Measurements from ENCODE around the gene ITGB7. TPM values are rescaled to one million over a fixed set of nuclear protein-coding genes. Genes with fewer than 3 reads are reported as not detected.
A peak's percentile ranks its signal among the peaks of the same experiment; 100 is the strongest.

The ITGB7 gene
- total RNA-seq, result 297 TPM
- 100 to 1,000 TPM; 279 to 382 (median 330) TPM for polyA plus RNA-seq

GRCh38 chr12:53207042-53207441, at the start of gene ITGB7:
Gene ITGB7 (minus strand): TSS chr12:53207251. CDS start chr12:53200443, 6,808 bp downstream.
- H3K9me3 ChIP-seq (ENCODE audit: control insufficient read depth in 2 of 2, low read length in 2 of 2), result no peaks in the 10 kb centered on the region
- Mint-ChIP-seq H3K27ac (peak within 1 kb of the TSS; percentile 90 to 99 (median 92)), H3K4me3 (peak within 1 kb of the TSS; percentile 88 to 97 (median 93)), H3K9me3 (no peaks in the 10 kb centered on the region), H3K27me3 (no peaks in the 10 kb centered on the region), H3K36me3 (peaks cover 12% of the 10 kb centered on the region), H3K4me1 (peaks cover 21 to 79% (median 51%) of the 10 kb centered on the region in 4 donors)
- DNase-seq, result peak; percentile 46 to 90 (median 68)
- peak within 1 kb of the TSS; percentile 95 for H3K4me3 ChIP-seq (ENCODE audit: low read depth, low read length)
- no peaks in the 10 kb centered on the region for H3K27me3 ChIP-seq (ENCODE audit: control insufficient read depth, insufficient read depth, low read length)
- H3K4me1 ChIP-seq (ENCODE audit: control insufficient read depth, insufficient read depth, low read length, poor library complexity, severe bottlenecking), result peaks cover 69% of the 10 kb centered on the region
- peaks cover 11% of the 10 kb centered on the region for H3K36me3 ChIP-seq (ENCODE audit: control insufficient read depth, insufficient read depth, low read length)
- H3K27ac ChIP-seq (ENCODE audit: insufficient read depth, low read length, poor library complexity, severe bottlenecking), result peak within 1 kb of the TSS; percentile 74
- ATAC-seq (ENCODE audit: low read depth in 2 of 2), result peak; percentile 81 to 82

- no peaks in the 10 kb centered on the region for H3K27me3 ChIP-seq (ENCODE audit: control insufficient read depth, insufficient read depth, low read length)
- peak overlapping the region in 2 of 3 donors; percentile 42 to 91 for H3K27ac Mint-ChIP-seq
- DNase-seq (peak in 1 of 3 donors; percentile 40), ATAC-seq (ENCODE audit: low read depth in 2 of 2) (peak in 1 of 2 donors; percentile 10)
- peak overlapping the region in 2 of 4 donors; percentile 29 to 53 for H3K4me3 Mint-ChIP-seq
- no peaks in the 10 kb centered on the region for H3K9me3 ChIP-seq (ENCODE audit: control insufficient read depth in 2 of 2, low read length in 2 of 2)
- H3K9me3 Mint-ChIP-seq, result no peaks in the 10 kb centered on the region
- H3K36me3 ChIP-seq (ENCODE audit: control insufficient read depth, insufficient read depth, low read length), result peaks cover 11% of the 10 kb centered on the region
- H3K27ac ChIP-seq (ENCODE audit: insufficient read depth, low read length, poor library complexity, severe bottlenecking), result no peak overlapping the region
- H3K27me3 Mint-ChIP-seq, result peaks cover 4% of the 10 kb centered on the region
- no peaks in the 10 kb centered on the region for H3K36me3 Mint-ChIP-seq
- no peak overlapping the region for H3K4me3 ChIP-seq (ENCODE audit: low read depth, low read length)
- H3K4me1 Mint-ChIP-seq, result peaks cover 0 to 50% (median 31%) of the 10 kb centered on the region in 4 donors
- peaks cover 38% of the 10 kb centered on the region for H3K4me1 ChIP-seq (ENCODE audit: control insufficient read depth, insufficient read depth, low read length, poor library complexity, severe bottlenecking)
Measured at GRCh38 chr12:53255996-53256395, 48.9 kb upstream of the ITGB7 start.

- H3K9me3 ChIP-seq (ENCODE audit: control insufficient read depth in 2 of 2, low read length in 2 of 2), result no peaks in the 10 kb centered on the region
- Mint-ChIP-seq H3K4me1 (peaks cover 0 to 51% (median 31%) of the 10 kb centered on the region in 4 donors), H3K9me3 (no peaks in the 10 kb centered on the region), H3K27me3 (peaks cover 4% of the 10 kb centered on the region), H3K4me3 (peak overlapping the region; percentile 13 to 81 (median 44)), H3K36me3 (no peaks in the 10 kb centered on the region), H3K27ac (peak overlapping the region in 2 of 3 donors; percentile 14 to 20)
- no peak overlapping the region for H3K4me3 ChIP-seq (ENCODE audit: low read depth, low read length)
- ATAC-seq (ENCODE audit: low read depth in 2 of 2) (no peak), DNase-seq (peak in 1 of 3 donors; percentile 57)
- peaks cover 40% of the 10 kb centered on the region for H3K4me1 ChIP-seq (ENCODE audit: control insufficient read depth, insufficient read depth, low read length, poor library complexity, severe bottlenecking)
- H3K27ac ChIP-seq (ENCODE audit: insufficient read depth, low read length, poor library complexity, severe bottlenecking), result no peak overlapping the region
- peaks cover 11% of the 10 kb centered on the region for H3K36me3 ChIP-seq (ENCODE audit: control insufficient read depth, insufficient read depth, low read length)
- H3K27me3 ChIP-seq (ENCODE audit: control insufficient read depth, insufficient read depth, low read length), result no peaks in the 10 kb centered on the region
Measured at GRCh38 chr12:53254816-53255545, 47.9 kb upstream of the ITGB7 start.

- peak overlapping the region; percentile 69 to 97 (median 95) for H3K27ac Mint-ChIP-seq
- H3K4me3 Mint-ChIP-seq, result peak overlapping the region; percentile 97 to 100 (median 98)
- DNase-seq (no peak), ATAC-seq (ENCODE audit: low read depth in 2 of 2) (no peak)
- H3K27ac ChIP-seq (ENCODE audit: insufficient read depth, low read length, poor library complexity, severe bottlenecking), result peak overlapping the region; percentile 83
- peaks cover 40% of the 10 kb centered on the region for H3K4me1 ChIP-seq (ENCODE audit: control insufficient read depth, insufficient read depth, low read length, poor library complexity, severe bottlenecking)
- peaks cover 11% of the 10 kb centered on the region for H3K36me3 ChIP-seq (ENCODE audit: control insufficient read depth, insufficient read depth, low read length)
- no peaks in the 10 kb centered on the region for H3K9me3 ChIP-seq (ENCODE audit: control insufficient read depth in 2 of 2, low read length in 2 of 2)
- peaks cover 0 to 51% (median 31%) of the 10 kb centered on the region in 4 donors for H3K4me1 Mint-ChIP-seq
- no peaks in the 10 kb centered on the region for H3K27me3 ChIP-seq (ENCODE audit: control insufficient read depth, insufficient read depth, low read length)
- H3K36me3 Mint-ChIP-seq, result no peaks in the 10 kb centered on the region
- no peaks in the 10 kb centered on the region for H3K9me3 Mint-ChIP-seq
- H3K4me3 ChIP-seq (ENCODE audit: low read depth, low read length), result peak overlapping the region; percentile 81
- peaks cover 4% of the 10 kb centered on the region for H3K27me3 Mint-ChIP-seq
Measured at GRCh38 chr12:53253298-53253697, 46.2 kb upstream of the ITGB7 start.

GRCh38 chr12:53252349-53252916, 45.4 kb upstream of the ITGB7 start:
- ATAC-seq (ENCODE audit: low read depth in 2 of 2), result no peak
- no peaks in the 10 kb centered on the region for H3K36me3 Mint-ChIP-seq
- Histone ChIP-seq H3K4me1 (ENCODE audit: control insufficient read depth, insufficient read depth, low read length, poor library complexity, severe bottlenecking) (peaks cover 40% of the 10 kb centered on the region), H3K27me3 (ENCODE audit: control insufficient read depth, insufficient read depth, low read length) (no peaks in the 10 kb centered on the region), H3K27ac (ENCODE audit: insufficient read depth, low read length, poor library complexity, severe bottlenecking) (peak overlapping the region; percentile 83), H3K9me3 (ENCODE audit: control insufficient read depth in 2 of 2, low read length in 2 of 2) (no peaks in the 10 kb centered on the region), H3K4me3 (ENCODE audit: low read depth, low read length) (peak overlapping the region; percentile 81), H3K36me3 (ENCODE audit: control insufficient read depth, insufficient read depth, low read length) (peaks cover 11% of the 10 kb centered on the region)
- peak overlapping the region; percentile 97 to 100 (median 98) for H3K4me3 Mint-ChIP-seq
- no peaks in the 10 kb centered on the region for H3K9me3 Mint-ChIP-seq
- H3K4me1 Mint-ChIP-seq, result peaks cover 0 to 51% (median 31%) of the 10 kb centered on the region in 4 donors
- H3K27me3 Mint-ChIP-seq, result peaks cover 4% of the 10 kb centered on the region
- peak overlapping the region; percentile 95 to 97 (median 95) for H3K27ac Mint-ChIP-seq
- no peak for DNase-seq

GRCh38 chr12:53251477-53252348, 44.7 kb upstream of the ITGB7 start:
- H3K9me3 Mint-ChIP-seq, result no peaks in the 10 kb centered on the region
- Histone ChIP-seq H3K9me3 (ENCODE audit: control insufficient read depth in 2 of 2, low read length in 2 of 2) (no peaks in the 10 kb centered on the region), H3K36me3 (ENCODE audit: control insufficient read depth, insufficient read depth, low read length) (peaks cover 11% of the 10 kb centered on the region), H3K4me3 (ENCODE audit: low read depth, low read length) (peak overlapping the region; percentile 81), H3K27ac (ENCODE audit: insufficient read depth, low read length, poor library complexity, severe bottlenecking) (peak overlapping the region; percentile 83), H3K4me1 (ENCODE audit: control insufficient read depth, insufficient read depth, low read length, poor library complexity, severe bottlenecking) (peaks cover 40% of the 10 kb centered on the region), H3K27me3 (ENCODE audit: control insufficient read depth, insufficient read depth, low read length) (no peaks in the 10 kb centered on the region)
- DNase-seq, result peak; percentile 68 to 79 (median 73)
- H3K4me1 Mint-ChIP-seq, result peaks cover 0 to 50% (median 31%) of the 10 kb centered on the region in 4 donors
- peak; percentile 82 to 83 for ATAC-seq (ENCODE audit: low read depth in 2 of 2)
- H3K27me3 Mint-ChIP-seq, result peaks cover 4% of the 10 kb centered on the region
- peak overlapping the region; percentile 97 to 100 (median 98) for H3K4me3 Mint-ChIP-seq
- H3K36me3 Mint-ChIP-seq, result no peaks in the 10 kb centered on the region
- H3K27ac Mint-ChIP-seq, result peak overlapping the region; percentile 95 to 97 (median 95)

GRCh38 chr12:53245286-53245685, 38.2 kb upstream of the ITGB7 start:
- H3K4me3 Mint-ChIP-seq, result no peak overlapping the region
- H3K27me3 ChIP-seq (ENCODE audit: control insufficient read depth, insufficient read depth, low read length), result no peaks in the 10 kb centered on the region
- no peaks in the 10 kb centered on the region for H3K36me3 ChIP-seq (ENCODE audit: control insufficient read depth, insufficient read depth, low read length)
- H3K9me3 ChIP-seq (ENCODE audit: control insufficient read depth in 2 of 2, low read length in 2 of 2), result no peaks in the 10 kb centered on the region
- H3K27ac Mint-ChIP-seq, result no peak overlapping the region
- H3K4me3 ChIP-seq (ENCODE audit: low read depth, low read length), result no peak overlapping the region
- H3K27me3 Mint-ChIP-seq, result peaks cover 17% of the 10 kb centered on the region
- H3K9me3 Mint-ChIP-seq, result peaks cover 0 to 1% (median 0%) of the 10 kb centered on the region in 7 donors
- H3K4me1 ChIP-seq (ENCODE audit: control insufficient read depth, insufficient read depth, low read length, poor library complexity, severe bottlenecking), result no peaks in the 10 kb centered on the region
- ATAC-seq (ENCODE audit: low read depth in 2 of 2), result no peak
- no peak for DNase-seq
- H3K27ac ChIP-seq (ENCODE audit: insufficient read depth, low read length, poor library complexity, severe bottlenecking), result no peak overlapping the region
- H3K36me3 Mint-ChIP-seq, result no peaks in the 10 kb centered on the region
- peaks cover 0 to 4% (median under 1%) of the 10 kb centered on the region in 4 donors for H3K4me1 Mint-ChIP-seq

All from CD4-positive, CD25-positive, alpha-beta regulatory T cell (primary cell).